ELF-1 (cell line): ENCODE data around the gene OMA1.
A peak's percentile ranks its signal among the peaks of the same experiment; 100 is the strongest.

Source experiments
- DNase-seq: peaks from one replicate; pipeline ENCODE4 v3.0.0-alpha.2; 2016; ENCODE audit warnings: low read depth, low spot score

OMA1 gene

DNA sequence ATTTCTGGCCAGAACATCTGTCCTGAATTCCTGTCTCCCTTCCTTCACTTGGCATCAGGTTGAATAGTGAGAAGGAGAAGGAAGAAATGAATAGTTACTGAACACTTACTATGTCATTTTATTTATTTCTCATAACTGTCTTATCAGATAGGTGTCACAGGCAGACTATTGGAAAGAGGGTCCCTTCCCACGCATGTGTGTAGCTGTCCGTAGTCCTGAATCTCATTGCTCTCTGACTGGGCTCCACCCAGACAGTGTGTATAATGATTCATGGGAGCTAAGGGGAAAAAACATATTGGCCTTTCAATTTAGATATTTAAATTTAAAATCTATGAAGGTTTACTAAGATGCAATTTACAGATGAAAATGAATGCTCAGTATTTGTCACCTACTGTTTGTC is 86.1 kb downstream of the OMA1 start:
- DNase-seq, result no peak

DNA sequence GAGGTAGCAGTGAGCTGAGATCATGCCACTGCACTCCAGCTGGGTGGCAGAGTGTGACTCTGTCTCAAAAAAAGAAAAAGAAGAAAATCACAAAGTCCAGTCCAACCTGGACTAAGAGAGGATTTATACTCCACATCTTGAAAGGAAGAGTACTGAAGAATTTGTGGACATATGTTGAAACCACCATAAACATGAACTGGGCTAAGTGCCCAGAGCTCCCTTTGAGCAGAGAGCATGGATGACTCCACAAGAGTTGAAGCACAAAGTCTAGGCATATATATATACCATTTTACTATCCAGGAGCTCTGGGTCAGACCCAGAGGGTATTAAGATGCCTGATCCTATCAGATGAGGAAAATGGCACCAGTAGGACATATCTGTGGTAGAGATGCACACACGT is 86.6 kb downstream of the OMA1 start:
- DNase-seq, result no peak

DNA sequence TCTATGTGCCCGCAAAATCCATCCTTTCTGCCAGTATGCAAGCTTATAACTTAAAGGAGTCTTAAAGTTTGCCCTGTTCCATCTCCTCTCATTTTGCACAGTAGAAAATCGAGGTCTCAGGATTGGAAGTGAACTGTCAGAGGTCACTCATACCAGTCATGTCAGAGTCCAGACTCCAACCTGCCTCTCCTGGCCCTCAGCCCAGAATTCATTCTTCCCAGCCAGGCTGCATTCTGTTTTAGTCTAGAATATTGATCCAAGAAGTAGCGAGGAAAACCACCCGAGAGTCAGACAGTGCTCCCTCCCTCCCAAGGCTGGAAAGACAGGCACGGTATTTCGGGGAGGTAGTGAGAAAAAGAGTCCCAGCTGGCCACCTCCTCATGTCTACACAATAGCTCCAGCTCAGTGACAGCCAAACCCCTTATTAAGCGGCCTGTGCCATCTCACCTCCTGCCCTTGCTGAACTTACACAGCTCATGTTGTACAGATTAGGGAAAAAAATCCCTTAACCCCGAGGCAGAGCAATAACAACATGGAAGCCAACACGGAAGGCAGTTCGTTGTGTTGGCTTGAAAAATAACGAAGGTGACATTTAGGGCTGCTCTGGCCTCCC is 89.4 kb downstream of the OMA1 start:
- DNase-seq, result no peak

DNA sequence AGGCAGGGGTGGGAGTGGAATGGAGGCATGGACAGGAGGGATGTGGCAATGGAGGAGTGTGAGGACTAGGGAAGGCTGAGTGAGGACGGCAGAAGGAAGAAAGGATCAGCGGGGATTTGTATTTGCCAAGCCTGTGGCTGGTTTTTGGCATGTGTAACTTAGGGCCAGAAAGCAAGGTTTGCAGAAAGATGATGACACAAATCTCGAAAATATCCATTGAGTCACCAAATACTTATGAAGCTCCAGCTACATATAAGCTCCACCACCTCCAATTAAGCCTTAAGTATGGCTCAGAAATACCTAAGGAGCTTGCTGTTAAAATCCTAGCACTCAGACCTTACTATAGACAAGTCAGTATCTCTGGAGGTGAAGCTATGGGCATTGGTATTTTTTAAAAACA is 90.1 kb downstream of the OMA1 start:
- DNase-seq, result no peak

DNA sequence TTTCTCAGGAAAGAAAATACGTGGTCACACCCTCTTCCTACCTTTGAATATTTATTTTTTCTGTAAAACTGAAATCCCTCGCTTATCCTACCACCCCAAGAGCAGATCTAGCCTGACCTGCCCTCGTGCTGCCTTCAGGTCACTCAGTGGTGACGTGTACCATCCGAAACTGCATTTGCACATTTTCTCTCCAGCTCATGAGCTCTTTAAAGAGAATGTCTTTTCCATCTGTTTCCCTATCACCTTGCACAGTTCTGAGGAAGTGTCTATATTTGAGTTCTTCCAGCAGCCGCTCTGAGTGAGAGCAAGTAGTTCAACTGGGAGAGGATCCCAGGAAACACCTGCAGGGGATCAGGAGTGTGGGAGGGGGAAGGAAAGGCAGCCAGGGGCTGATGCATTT is 91.7 kb downstream of the OMA1 start:
- DNase-seq, result no peak

DNA sequence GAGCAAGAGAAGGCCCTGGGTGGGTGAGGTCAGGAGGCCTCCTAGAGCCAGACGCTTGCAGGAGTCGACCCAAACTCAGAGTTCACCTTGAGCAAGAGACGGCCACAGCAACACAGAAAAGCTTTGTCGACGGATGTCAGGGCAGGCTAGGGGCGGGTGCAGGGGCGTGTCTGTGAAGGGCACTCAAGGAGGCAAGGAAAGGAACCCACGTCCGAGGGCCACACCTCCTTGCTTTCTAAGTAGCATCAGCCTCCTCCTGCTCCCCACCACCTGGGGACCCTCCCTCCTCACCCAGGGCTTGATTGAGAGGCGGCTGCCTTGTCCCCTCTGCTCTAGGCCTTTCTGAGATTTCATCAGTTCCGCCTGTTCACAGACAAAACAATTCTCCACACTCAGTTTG is 92.1 kb downstream of the OMA1 start:
- no peak for DNase-seq

DNA sequence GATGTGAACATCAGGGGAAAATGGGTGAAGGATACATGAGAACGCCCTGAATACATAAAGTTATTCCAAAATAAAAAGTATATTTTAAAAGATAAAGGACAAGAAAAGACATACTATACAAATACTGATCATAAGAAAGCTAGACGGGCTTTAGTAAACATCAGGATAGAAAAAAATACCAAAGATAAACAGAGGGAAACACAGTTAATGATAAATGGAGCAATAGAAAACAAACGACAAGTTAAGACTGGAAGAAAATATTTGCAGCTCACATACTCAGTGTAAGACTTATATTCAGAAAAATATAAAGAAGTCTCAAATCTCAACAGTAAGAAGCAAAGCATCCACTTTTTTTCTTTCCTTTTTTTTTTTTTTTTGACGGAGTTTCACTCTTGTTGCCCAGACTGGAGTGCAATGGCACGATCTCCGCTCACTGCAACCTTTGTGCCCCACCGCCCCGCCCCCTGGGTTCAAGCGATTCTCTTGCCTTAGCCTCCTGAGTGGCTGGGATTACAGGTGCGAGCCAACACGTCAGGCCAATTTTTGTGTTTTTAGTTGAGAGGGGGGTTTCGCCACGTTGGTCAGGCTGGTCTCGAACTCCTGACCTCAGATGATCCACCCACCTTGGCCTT is 94.8 kb downstream of the OMA1 start:
- no peak for DNase-seq

DNA sequence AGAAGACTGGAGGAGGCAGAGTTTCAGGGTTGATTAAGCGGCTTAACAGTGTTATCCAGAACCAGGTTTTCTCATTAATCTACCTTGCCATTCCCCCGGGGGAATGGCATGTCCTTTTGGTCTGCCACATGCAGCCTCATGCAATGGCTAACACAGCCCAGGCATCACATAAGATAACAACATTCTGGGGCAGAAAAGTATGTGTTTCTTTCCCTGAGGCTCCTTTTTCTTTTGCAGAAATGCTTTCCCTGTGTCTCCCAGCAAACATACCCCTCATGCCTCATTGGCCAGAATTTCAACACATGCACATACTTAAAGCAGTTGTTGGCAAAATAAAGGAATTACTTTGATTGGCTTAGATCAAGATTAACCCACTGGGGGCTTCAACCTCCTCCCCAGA is 98.6 kb downstream of the OMA1 start:
- DNase-seq, result peak; percentile 50

DNA sequence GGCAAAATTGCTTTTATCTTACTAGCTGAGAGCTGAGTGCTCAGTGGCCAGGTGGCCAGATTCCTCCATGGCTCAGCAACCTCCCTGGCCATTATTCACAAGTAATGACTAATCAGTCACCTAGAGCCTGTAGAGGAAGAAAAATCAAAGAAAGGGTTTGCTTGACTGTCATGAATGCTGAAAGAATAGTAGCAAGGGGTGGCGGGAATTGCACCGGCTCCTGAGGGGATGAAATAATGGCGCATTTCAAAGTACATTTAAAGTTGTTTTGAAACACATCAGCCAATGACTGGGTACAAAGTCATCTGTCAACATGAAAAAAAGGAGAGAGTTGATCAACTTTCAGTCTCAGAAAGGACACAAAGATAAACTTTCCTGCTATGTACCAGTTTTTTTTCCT is 99.5 kb downstream of the OMA1 start:
- no peak for DNase-seq

DNA sequence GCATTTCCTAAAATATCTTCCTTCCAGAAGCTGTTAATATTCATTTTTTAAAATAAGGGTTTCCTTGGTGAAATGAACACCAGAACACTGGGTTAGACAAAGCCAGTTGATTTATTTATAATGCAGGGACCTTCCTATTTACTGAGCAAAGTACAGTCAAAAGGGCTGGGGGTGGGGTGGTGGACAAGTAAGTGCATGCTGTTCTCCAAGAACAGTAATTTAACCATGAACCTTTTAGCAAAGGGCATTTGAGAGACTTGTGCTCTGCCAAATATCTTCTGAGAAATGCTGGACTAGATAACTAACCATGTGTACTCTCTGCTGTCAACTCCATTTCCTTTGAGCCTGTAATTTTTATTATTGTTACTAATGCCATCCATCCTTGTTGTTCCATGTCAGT is 100.2 kb downstream of the OMA1 start:
- no peak for DNase-seq

DNA sequence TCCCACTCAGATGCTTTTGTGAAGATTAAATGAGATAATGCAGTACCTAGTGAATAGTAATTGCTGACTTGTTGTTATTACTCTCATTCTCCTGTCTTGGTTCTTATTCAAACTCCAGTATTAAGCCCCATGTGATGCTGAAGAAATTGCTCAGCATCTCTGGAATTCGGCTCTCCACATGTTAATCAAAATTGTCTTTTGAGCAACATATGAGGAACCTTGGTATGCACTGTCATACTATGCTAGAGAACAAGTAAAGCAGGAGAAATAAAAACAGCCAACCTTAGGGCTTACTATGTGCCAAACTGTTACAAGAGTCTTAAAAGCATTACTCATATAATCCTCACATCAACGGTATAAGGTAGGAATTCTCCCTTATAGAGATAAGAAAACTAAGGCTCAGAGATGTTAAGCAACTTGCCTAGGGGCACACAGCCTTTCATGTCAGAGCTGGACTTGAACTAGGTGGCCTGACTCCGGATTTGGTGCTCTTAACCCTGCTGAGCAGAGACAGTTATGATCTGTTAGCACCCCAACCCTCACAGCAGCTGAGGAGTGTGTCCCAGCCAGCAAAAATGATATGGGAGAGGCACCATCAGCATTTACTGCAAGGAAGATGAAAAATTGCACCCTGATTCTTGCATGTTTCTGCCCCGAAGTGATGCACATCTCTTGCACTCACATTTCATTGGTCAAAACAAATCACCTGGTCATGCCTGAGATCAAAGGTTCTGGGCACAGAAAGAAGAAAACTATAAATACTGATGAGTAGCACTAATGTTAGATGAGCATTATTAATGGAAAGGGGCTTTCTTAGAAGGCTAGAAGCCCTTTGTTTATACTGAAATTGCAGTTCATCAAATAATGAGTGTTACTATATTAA is 102.3 kb downstream of the OMA1 start:
- DNase-seq, result no peak

DNA sequence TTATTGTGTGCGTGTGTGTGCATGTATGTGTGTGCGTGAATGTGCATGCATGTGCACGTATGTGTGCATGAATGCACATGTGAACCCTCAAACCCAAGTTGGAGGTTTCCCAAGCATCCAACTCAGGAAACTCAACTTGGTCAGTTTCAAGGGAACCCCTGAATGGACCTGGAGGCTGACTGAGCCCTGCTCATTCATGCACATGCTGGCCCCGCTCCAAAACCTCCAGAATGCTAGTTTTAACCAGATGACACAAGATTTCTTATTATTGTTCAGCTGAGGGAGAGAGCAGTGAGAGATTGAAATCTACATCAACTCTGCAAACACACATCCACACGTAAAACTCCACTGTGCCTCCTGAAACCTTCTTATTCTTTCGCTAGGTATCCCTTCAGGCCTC is 104.4 kb downstream of the OMA1 start:
- no peak for DNase-seq

DNA sequence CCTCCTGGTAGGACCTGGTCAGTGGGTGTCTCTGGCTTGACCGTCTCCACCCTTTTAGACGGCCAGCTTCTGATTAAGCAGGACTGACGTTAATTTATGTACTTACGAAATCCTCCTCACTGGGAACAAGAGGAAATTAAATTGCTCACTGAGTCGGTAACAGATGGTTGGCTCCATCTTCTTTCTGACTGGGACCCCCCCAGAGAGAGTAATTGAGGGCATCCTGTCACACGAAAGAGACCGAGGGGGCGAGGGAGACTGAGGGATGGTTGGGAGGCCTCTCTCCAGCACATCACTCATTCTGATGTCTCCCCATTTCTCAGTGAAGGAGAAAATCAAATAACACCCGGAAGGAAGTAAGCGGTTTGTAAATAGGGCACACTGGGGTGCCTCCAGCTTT is 104.8 kb downstream of the OMA1 start:
- DNase-seq, result no peak

DNA sequence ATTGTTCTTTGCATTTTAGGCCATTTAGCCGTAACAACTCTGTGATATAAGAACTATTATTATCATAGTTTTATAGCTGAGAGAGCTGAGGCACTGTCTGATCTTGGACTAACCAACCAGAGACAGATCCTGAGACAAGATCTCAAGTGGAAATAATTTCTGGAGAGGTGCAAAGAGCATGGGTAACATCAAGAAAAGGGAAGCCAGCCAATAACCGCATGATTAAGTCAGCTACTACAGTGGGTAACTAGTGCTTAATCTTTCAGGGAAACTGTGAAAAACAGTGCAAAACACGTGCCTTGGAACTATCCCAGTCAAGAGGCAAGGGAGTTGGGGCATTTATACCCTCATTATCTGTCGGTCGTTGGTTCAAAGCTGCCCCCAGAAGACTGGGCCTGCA is 105.8 kb downstream of the OMA1 start:
- no peak for DNase-seq

DNA sequence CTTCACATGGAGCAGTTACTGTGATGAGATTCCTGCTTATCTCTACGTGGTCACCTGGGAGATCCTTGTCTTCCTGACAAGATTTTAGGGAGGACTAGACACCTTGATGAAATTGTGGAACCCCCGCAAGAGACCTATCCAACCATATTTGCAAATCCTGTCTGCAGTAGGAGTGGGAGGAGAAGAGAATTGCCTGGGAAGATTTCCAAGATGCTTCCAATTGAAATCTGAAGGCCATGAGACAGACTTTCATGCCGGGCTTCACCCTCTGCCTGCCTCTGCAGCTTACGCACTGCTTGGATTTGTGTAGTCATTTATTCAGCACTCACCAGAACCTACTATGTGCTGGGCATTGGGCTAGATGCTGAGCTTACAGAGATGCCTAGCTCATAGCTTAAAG is 106.6 kb downstream of the OMA1 start:
- DNase-seq, result no peak

DNA sequence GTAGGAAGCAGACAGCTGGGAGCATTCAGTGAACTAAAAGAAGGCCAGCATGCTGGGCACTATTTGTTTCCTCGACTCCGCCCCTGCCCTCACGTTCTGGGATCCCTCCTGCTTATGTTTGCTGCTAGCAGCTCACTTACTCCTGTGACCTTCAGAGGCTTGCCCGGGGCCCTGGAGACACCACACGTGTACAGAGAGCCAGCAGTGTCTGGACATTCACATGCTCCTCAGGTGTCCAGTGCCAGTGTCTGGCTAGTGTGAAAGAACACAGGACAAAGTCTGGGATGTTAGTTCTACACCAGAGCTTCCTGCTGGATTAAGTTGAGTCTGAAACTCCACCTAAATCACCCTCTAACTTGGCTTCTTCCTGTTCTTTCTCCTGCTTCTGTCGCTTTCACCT is 108.1 kb downstream of the OMA1 start:
- no peak for DNase-seq

DNA sequence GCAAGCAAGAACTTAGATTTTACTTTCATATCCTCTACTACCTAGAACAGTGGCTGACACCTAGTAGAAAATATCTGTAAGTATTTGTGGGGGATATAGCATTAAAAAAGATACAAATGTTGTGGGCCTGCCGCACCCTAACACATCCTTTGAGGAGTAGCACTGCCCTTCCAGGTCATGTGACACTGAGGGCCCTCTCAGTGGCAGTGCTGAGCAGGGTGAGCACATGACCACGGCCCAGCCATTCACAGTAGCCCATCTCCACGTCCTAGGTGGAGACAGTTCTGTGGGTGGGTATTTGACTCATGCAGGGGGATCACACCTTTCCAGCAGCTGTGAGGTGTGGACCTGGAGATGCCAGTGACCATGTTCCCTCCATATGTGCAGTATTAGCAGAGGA is 108.9 kb downstream of the OMA1 start:
- DNase-seq, result no peak

DNA sequence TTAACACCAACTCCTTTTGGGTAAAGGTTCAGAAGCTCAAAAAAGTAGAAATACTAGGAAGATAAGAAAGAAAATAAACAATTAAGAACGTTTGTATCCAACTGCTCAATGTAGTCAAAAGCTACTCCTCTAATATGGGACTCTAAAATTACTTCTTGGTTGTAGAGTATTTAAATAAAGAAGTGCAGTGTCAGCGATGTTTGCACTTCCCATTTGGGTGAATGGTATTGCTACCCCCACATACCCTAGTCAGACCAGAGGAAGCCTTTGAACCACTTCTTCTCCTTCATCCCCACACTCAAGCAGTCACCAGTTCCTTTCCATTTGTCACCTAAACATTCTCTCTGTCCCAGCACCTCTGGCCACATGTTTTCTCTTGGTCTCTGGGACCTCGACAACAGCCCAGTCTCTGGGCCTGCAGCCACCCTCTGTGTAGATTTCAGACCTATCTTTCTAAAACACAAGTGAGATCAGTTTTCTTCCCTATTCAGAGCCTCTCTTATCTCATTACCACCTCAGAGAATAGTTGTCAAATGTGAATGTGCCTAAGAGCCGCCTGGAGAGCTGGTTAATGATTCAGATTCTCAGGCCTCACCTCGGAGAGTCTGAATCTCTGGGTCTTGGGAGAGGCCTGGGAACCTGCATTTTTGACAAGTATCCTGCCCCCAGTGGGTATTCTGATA is 109.8 kb downstream of the OMA1 start:
- DNase-seq, result no peak

DNA sequence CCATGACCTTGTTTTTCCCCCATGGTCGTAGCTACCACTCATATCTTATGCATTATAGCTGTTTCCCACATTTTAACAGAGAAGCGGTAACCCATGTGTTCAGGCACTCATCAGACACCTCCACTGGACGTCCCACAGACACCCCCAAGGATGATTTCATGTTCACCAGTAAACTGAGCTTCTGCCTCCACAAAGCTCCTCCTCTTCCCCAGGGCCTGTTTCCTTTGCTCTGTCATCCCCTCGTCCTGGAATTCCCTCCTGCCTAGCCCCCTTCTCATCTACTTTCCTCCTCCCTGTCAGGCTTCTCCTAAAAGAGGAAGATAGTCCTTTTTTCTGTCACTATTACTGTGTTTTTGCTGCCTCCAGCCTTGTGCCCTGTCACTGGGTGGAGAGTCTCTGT is 111.2 kb downstream of the OMA1 start:
- no peak for DNase-seq

DNA sequence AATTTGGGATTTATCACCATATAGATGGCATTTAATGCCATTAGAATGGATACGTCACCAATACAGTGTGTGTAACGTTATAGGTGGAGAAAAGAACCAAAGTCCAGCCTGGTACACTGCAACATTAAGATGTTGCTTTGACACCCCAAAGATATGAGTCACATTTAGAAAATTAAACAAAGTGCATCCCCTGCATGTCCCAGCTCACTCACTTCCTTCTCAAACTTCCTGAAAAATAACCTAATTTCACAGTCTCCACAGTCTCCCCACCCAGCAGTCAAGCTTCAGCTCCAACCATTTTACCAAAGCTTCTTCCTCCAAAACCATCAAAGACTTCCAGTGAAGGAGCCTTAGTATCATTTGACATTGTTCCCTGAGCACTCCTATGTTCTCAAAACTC is 111.9 kb downstream of the OMA1 start:
- no peak for DNase-seq

DNA sequence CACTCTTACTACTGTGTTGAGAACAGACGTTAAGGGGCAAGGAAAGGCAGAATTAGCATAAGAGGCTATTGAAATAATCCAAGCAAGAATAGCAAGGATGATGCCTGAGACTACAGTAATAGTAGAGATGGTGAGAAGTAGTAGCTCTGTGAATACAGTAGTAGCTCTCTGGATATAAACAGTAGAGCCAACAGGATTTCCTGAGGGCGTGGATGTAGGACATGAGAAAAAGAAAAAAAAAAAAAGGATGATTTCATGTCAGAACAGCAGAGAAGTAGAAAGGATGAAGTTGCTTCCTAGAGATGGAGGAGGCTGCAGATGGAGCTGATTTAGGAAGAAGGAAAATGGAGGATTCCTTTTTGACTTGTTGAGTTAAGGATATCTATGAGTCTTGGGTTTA is 112.3 kb downstream of the OMA1 start:
- DNase-seq, result no peak

DNA sequence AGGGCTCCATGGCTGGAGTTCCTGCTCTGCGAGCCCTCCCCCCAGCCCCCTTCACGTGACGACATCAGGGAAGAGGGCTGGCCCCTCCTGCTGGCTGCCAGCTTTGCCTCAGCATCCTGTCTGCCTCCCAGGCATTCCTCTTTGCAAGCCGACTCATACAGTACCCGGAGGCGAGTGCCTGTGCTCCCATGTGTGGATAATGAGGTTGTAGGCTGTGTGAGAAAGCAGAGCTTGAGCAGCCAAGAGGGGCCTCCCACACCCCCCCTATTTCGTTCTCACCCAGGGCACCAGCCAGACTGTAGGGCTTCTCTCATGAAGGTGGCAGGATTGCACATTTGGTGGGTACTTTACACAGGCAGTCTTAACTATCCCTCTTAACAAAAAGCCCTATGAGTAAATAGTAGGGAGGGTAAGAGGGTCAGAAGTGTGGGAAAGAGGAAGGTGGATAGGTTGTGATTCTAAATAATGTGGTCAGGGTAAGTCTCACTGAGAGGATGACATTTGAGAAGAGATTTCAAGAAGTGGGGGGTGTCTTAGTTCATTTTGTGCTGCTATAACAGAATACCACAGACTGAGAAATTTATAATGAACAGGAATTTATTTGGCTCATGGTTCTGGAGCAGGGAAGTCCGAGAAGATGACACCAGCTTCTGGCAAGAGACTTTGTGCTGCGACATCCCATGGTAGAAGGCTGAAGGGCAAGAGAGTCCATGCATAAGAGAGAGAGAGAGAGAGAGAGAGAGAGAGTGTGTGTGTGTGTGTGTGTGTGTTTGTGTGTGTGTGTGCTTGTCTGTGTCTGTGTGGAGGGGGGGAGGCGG is 113.5 kb downstream of the OMA1 start:
- DNase-seq, result peak; percentile 93
